Endodermal cell (in vitro differentiated cells): ENCODE data around the gene LTBP3. TPM values are rescaled to one million over a fixed set of nuclear protein-coding genes. Genes with fewer than 3 reads are reported as not detected.

ENCODE experiments used
- DNase-seq: peaks from one replicate; pipeline ENCODE4 v3.0.0-alpha.2; 2017
- H3K27ac ChIP-seq: 2 replicates; pipeline ENCODE4 v1.5.1; 2013; ENCODE audit warnings: mild to moderate bottlenecking, low read depth, low read length, moderate library complexity
- H3K27me3 ChIP-seq: 2 replicates; pipeline ENCODE4 v1.6.1; 2013; ENCODE audit warnings: mild to moderate bottlenecking, low read length, moderate library complexity; ENCODE audit not compliant: insufficient read depth, control insufficient read depth, poor library complexity, severe bottlenecking
- H3K36me3 ChIP-seq: 2 replicates; pipeline ENCODE4 v1.7.0; 2013; ENCODE audit warnings: mild to moderate bottlenecking, low read length, moderate library complexity; ENCODE audit not compliant: control insufficient read depth, insufficient read depth
- H3K4me1 ChIP-seq: one replicate; pipeline ENCODE4 v1.7.0; 2013; ENCODE audit warnings: low read length; ENCODE audit not compliant: control insufficient read depth, insufficient read depth
- H3K4me3 ChIP-seq: 2 replicates; pipeline ENCODE4 v1.5.1; 2013; ENCODE audit warnings: mild to moderate bottlenecking, low read length, moderate library complexity
- H3K9ac ChIP-seq: 2 replicates; pipeline ENCODE4 v1.6.1; 2013; ENCODE audit warnings: mild to moderate bottlenecking, low read length, moderate library complexity; ENCODE audit not compliant: poor library complexity, severe bottlenecking; ENCODE audit errors: extremely low read depth
- H3K9me3 ChIP-seq: 2 replicates; pipeline ENCODE4 v1.6.1; 2013; ENCODE audit warnings: mild to moderate bottlenecking, low read length, moderate library complexity; ENCODE audit not compliant: control insufficient read depth
- H3K27ac Mint-ChIP-seq: 2 replicates; pipeline ENCODE4 v1.8.0; 2020; ENCODE audit warnings: mixed read lengths
- H3K27me3 Mint-ChIP-seq: 2 replicates; pipeline ENCODE4 v1.8.0; 2021; ENCODE audit warnings: mild to moderate bottlenecking, mixed read lengths; ENCODE audit not compliant: insufficient read depth
- H3K36me3 Mint-ChIP-seq: 2 replicates; pipeline ENCODE4 v1.8.0; 2020; ENCODE audit warnings: low read depth, mixed read lengths
- H3K4me1 Mint-ChIP-seq: 2 replicates; pipeline ENCODE4 v1.8.0; 2020; ENCODE audit warnings: mixed read lengths
- H3K4me3 Mint-ChIP-seq: 2 replicates; pipeline ENCODE4 v1.8.0; 2020; ENCODE audit warnings: mild to moderate bottlenecking, moderate library complexity, mixed read lengths
- H3K9me3 Mint-ChIP-seq: 2 replicates; pipeline ENCODE4 v1.8.0; 2020; ENCODE audit warnings: mild to moderate bottlenecking, mixed read lengths
- CTCF ChIP-seq: fragments of 200-600 bp; sonication (generic); conservative IDR thresholded peaks from 2 replicates; pipeline ENCODE4 v1.5.0; 2021; ENCODE audit warnings: antibody characterized with exemption, mild to moderate bottlenecking
- WGBS, 2 experiments: methylation state at CpG; one replicate each; pipeline versions ENCODE4 v1.1.5 to v1.1.7; 2013; ENCODE audit warnings: missing lambda C conversion rate in 2 of 2, mixed read lengths in 1 of 2; ENCODE audit not compliant: insufficient coverage in 1 of 2, insufficient read length in 1 of 2; 5-methylcytosine and 5-hydroxymethylcytosine counted together
- total RNA-seq, 2 donors: library from RNA; stranded (reverse); fragmentation: NEBNext Ultra II Directional in 1 of 2; extraction: Animal tissue kit (Norgen Biotek cat#: 25700) in 1 of 2; gene quantifications; 2 replicates in 1 of 2; 3 replicates in 1 of 2; pipeline ENCODE4 v1.2.1, GENCODE V29; 2021

LTBP3 gene
- total RNA-seq, 2 donors from 2014 or later, result 19.7 to 24.2 TPM

- no peaks in the 10 kb centered on the region for H3K4me1 ChIP-seq
- peaks cover 68% of the 10 kb centered on the region for H3K36me3 ChIP-seq
- Mint-ChIP-seq H3K9me3 (no peaks in the 10 kb centered on the region), H3K36me3 (peaks cover 33% of the 10 kb centered on the region), H3K4me3 (no peak overlapping the region), H3K27ac (peak overlapping the region; percentile 80), H3K27me3 (no peaks in the 10 kb centered on the region), H3K4me1 (peaks cover 27% of the 10 kb centered on the region)
- peak overlapping the region; percentile 100 for H3K9ac ChIP-seq
- DNase-seq, result peak; percentile 40
- peak overlapping the region; percentile 97 for H3K4me3 ChIP-seq
- no peaks in the 10 kb centered on the region for H3K9me3 ChIP-seq
- WGBS, 2 experiments, result 41 to 58% methylated on average over 3 of the region's 3 CpGs
- peak overlapping the region; percentile 65 for H3K27ac ChIP-seq
- H3K27me3 ChIP-seq, result no peaks in the 10 kb centered on the region
- TF ChIP-seq CTCF, result no peak
Measured at GRCh38 chr11:65503949-65504673, 54.0 kb downstream of the LTBP3 start.

- 40 to 50% methylated on average over 1 to 3 of the region's 3 CpGs for WGBS, 2 experiments
- no peaks in the 10 kb centered on the region for H3K27me3 ChIP-seq
- H3K4me1 ChIP-seq, result no peaks in the 10 kb centered on the region
- Mint-ChIP-seq H3K4me1 (peaks cover 27% of the 10 kb centered on the region), H3K9me3 (no peaks in the 10 kb centered on the region), H3K27me3 (no peaks in the 10 kb centered on the region), H3K36me3 (peaks cover 33% of the 10 kb centered on the region), H3K4me3 (no peak overlapping the region), H3K27ac (peak overlapping the region; percentile 80)
- H3K36me3 ChIP-seq, result peaks cover 68% of the 10 kb centered on the region
- no peak for DNase-seq
- TF ChIP-seq CTCF, result no peak
- H3K4me3 ChIP-seq, result peak overlapping the region; percentile 97
- no peaks in the 10 kb centered on the region for H3K9me3 ChIP-seq
- H3K27ac ChIP-seq, result peak overlapping the region; percentile 65
- peak overlapping the region; percentile 100 for H3K9ac ChIP-seq
Measured at GRCh38 chr11:65503368-65503948, 54.7 kb downstream of the LTBP3 start.

- Histone ChIP-seq H3K36me3 (peaks cover 68% of the 10 kb centered on the region), H3K4me3 (peak overlapping the region; percentile 97), H3K27me3 (no peaks in the 10 kb centered on the region), H3K9me3 (no peaks in the 10 kb centered on the region), H3K27ac (peak overlapping the region; percentile 12), H3K9ac (peak overlapping the region; percentile 100), H3K4me1 (no peaks in the 10 kb centered on the region)
- H3K27ac Mint-ChIP-seq, result no peak overlapping the region
- H3K4me1 Mint-ChIP-seq, result peaks cover 27% of the 10 kb centered on the region
- no peak for DNase-seq
- no peak for TF ChIP-seq CTCF
- no peaks in the 10 kb centered on the region for H3K27me3 Mint-ChIP-seq
- WGBS, 2 experiments, result 22 to 26% methylated on average over 3 to 6 of the region's 6 CpGs
- no peak overlapping the region for H3K4me3 Mint-ChIP-seq
- peaks cover 33% of the 10 kb centered on the region for H3K36me3 Mint-ChIP-seq
- H3K9me3 Mint-ChIP-seq, result no peaks in the 10 kb centered on the region
Measured at GRCh38 chr11:65502555-65503367, 55.4 kb downstream of the LTBP3 start.
